GM18873 (cell line): ENCODE measurements around the gene KRTAP5-5.

Source experiments
- ATAC-seq: cut with Tn5 transposase; IDR thresholded peaks from one replicate; pipeline ENCODE4 v1.9.1; 2021; ENCODE audit warnings: mild to moderate bottlenecking, moderate library complexity, moderate number of reproducible peaks; ENCODE audit not compliant: unreplicated experiment, low FRiP score

The KRTAP5-5 gene

GRCh38 chr11:1673446-1674172 lies 44.0 kb downstream of the KRTAP5-5 start:
- ATAC-seq = no peak

DNA sequence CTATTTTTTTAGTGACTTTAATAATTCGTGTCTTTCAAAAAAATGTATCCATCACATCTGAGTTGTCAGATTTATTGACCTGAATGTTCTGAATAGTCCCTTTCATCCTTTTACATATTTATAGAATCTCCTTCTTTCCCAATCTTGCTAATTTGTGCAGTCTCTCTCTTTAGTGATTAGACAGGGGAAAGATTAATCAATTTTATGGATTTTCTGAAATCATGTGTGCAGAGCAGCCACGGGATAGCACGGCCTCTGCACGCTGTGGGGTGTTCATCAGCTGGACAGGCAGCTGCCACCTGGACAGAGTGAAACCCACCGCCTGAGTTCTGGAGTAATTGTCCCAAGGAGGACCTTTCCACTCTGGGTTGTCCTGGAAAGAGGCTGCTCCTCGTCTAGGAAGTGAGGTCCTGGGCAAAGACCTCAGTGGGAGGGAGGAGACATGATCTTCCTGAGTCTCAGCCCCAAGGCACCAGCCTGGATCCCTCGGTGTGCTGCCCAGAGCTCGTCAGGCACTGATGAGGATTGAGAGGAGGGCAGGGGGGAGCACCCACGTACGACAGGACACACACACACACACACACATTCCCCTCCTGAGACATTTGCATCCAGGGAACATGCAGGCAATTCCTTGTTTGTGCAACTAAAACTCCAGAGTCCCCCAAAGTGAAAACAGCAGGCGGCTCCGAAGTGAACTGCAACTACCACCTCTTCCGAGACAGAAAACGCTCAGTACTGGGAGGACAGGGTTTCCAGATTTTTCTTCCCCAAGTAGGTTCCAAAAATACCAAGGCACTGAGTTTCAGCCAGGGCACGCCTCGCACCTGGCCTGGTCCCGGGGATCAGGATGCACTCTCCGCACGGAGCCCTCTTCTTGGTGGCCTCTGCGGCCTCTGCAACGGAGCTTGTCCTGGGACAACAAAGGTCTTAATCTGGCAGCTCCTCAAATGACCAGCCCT lies 44.9 kb downstream of the KRTAP5-5 start:
- ATAC-seq = no peak

- no peak for ATAC-seq
Observed at GRCh38 chr11:1675536-1676228, 46.1 kb downstream of the KRTAP5-5 start.

DNA sequence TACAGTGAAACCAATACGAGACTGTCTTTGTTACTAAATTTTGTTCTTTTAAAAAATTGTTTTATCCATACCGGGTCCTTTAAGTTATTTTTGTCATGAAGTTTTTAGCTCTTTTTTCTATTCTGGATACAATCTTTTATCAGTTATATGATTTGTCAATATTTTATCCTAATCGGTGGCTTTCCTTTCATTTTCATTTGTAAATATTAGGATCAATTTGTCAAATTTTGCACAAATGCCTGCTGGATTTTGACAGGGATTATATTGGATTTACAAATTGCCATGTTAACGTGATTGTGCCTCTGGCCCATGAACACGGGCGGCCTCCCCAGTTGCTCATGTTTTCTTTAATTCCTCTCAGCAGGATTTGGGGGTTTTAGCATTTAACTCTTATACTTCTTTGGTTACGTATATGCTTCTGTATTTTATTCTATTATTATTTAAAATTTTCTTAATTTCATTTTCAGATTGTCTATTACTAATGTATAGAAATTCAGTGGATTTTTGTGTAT lies 46.7 kb downstream of the KRTAP5-5 start:
- ATAC-seq = no peak

- ATAC-seq = no peak
Observed at GRCh38 chr11:1679881-1680280, 50.3 kb downstream of the KRTAP5-5 start.
